H1 (cell line): ENCODE data around the gene ZNF385B. TPM values are rescaled to one million over a fixed set of nuclear protein-coding genes. Genes with fewer than 3 reads are reported as not detected.

Experiments
- CTCF ChIA-PET: fragments of 300-600 bp; sonication (Branson Sonifier 250); formaldehyde crosslinking; loops from one replicate; lab custom pipeline; 2021; ENCODE audit not compliant: partially characterized antibody; lab: Charles Lee
- POLR2A ChIA-PET: fragments of 300-600 bp; sonication (Branson Sonifier 250); formaldehyde crosslinking; loops from one replicate; lab custom pipeline; 2021; ENCODE audit warnings: inconsistent platforms; ENCODE audit not compliant: partially characterized antibody; lab: Charles Lee
- DNase-seq, 2 experiments: peaks; one replicate each; pipeline versions ENCODE4 v3.0.0 to v3.0.0-alpha.2; 2010 to 2022; ENCODE audit warnings: low spot score in 2 of 2, low read depth in 1 of 2, mixed read lengths in 1 of 2
- FAIRE-seq: peaks from 2 replicates; lab custom pipeline; 2011; peaks lifted over from hg19 to GRCh38; lab: Jason Lieb, UNC
- H2AFZ ChIP-seq: 2 replicates; pipeline ENCODE4 v1.8.1; 2012; ENCODE audit warnings: low read length, inconsistent platforms
- H2AK5ac ChIP-seq: 2 replicates; pipeline ENCODE4 v1.6.1; 2013; ENCODE audit warnings: low read depth, low read length
- H2BK120ac ChIP-seq: replicated peaks from 2 replicates; pipeline ENCODE3; 2013; ENCODE audit warnings: low read depth, low read length, inconsistent platforms
- H2BK12ac ChIP-seq: 2 replicates; pipeline ENCODE4 v1.6.1; 2013; ENCODE audit warnings: low read depth, low read length
- H2BK15ac ChIP-seq: 2 replicates; pipeline ENCODE4 v1.6.1; 2013; ENCODE audit warnings: low read length
- H2BK20ac ChIP-seq: 2 replicates; pipeline ENCODE4 v1.6.1; 2013; ENCODE audit warnings: low read length
- H2BK5ac ChIP-seq: 2 replicates; pipeline ENCODE4 v1.6.1; 2013; ENCODE audit warnings: low read depth, low read length
- H3K14ac ChIP-seq: 2 replicates; pipeline ENCODE4 v1.6.1; 2013; ENCODE audit warnings: inconsistent platforms; ENCODE audit not compliant: insufficient read length
- H3K18ac ChIP-seq: 2 replicates; pipeline ENCODE4 v1.6.1; 2013; ENCODE audit warnings: low read length; ENCODE audit errors: extremely low read depth
- H3K23ac ChIP-seq: 2 replicates; pipeline ENCODE4 v1.6.1; 2013; ENCODE audit warnings: inconsistent platforms; ENCODE audit not compliant: insufficient read length
- H3K23me2 ChIP-seq: 2 replicates; pipeline ENCODE4 v1.6.1; 2013; ENCODE audit warnings: low read depth, low read length
- H3K27ac ChIP-seq: 2 replicates; pipeline ENCODE4 v1.6.1; 2011; ENCODE audit warnings: low read depth, low read length, inconsistent platforms
- H3K27me3 ChIP-seq, 4 experiments: replicated peaks in 1 of 4; 1 replicate in 1 of 4; 2 replicates in 3 of 4; pipeline versions ENCODE4 v1.6.1 to v1.8.1; 2011 to 2013; ENCODE audit warnings: low read length in 3 of 4, mild to moderate bottlenecking in 3 of 4, inconsistent platforms in 2 of 4, mixed read lengths in 2 of 4, moderate library complexity in 1 of 4; ENCODE audit not compliant: control insufficient read depth in 3 of 4, insufficient read depth in 3 of 4; ENCODE audit errors: extremely low read depth in 1 of 4
- H3K36me3 ChIP-seq, 4 experiments: 2 replicates each; pipeline versions ENCODE4 v1.6.1 to v1.8.1; 2011 to 2013; ENCODE audit warnings: mild to moderate bottlenecking in 4 of 4, low read length in 3 of 4, moderate library complexity in 2 of 4, control low read depth in 1 of 4, inconsistent platforms in 1 of 4; ENCODE audit not compliant: insufficient read depth in 4 of 4, control insufficient read depth in 2 of 4
- H3K4ac ChIP-seq: replicated peaks from 2 replicates; pipeline ENCODE3; 2013; ENCODE audit warnings: low read length, low read depth, mixed read lengths, inconsistent platforms; ENCODE audit not compliant: insufficient read length
- H3K4me1 ChIP-seq, 4 experiments: replicated peaks in 1 of 4; 1 replicate in 1 of 4; 2 replicates in 3 of 4; pipeline versions ENCODE4 v1.6.1 to v1.8.1; 2011 to 2013; ENCODE audit warnings: low read length in 3 of 4, inconsistent platforms in 2 of 4, mixed read lengths in 1 of 4; ENCODE audit not compliant: insufficient read depth in 4 of 4, control insufficient read depth in 3 of 4
- H3K4me2 ChIP-seq, 2 experiments: 2 replicates each; pipeline versions ENCODE4 v1.6.1 to v1.8.1; 2011 to 2013; ENCODE audit warnings: low read depth in 2 of 2, low read length in 2 of 2, control low read depth in 1 of 2, inconsistent platforms in 1 of 2, mild to moderate bottlenecking in 1 of 2; ENCODE audit not compliant: insufficient read depth in 1 of 2
- H3K4me3 ChIP-seq, 4 experiments: fragments of 200-600, 300-600 bp in 1 of 4; sonication (generic), shearing (Covaris generic), sonication (Bioruptor Twin) in 1 of 4; 2 replicates each; pipeline versions ENCODE4 v1.5.1 to v1.8.1; 2011 to 2016; ENCODE audit warnings: low read length in 4 of 4, low read depth in 3 of 4, control low read depth in 2 of 4, inconsistent platforms in 2 of 4, mild to moderate bottlenecking in 2 of 4, mixed read lengths in 1 of 4, moderate library complexity in 1 of 4; ENCODE audit not compliant: insufficient read depth in 2 of 4; ENCODE audit errors: extremely low read depth in 1 of 4
- H3K56ac ChIP-seq: replicated peaks from 2 replicates; pipeline ENCODE3; 2013; ENCODE audit warnings: low read depth, mild to moderate bottlenecking, mixed read lengths, low read length, inconsistent platforms; ENCODE audit not compliant: insufficient read length
- H3K79me1 ChIP-seq: 2 replicates; pipeline ENCODE4 v1.6.1; 2013; ENCODE audit warnings: low read depth, low read length, control low read depth
- H3K79me2 ChIP-seq, 2 experiments: 2 replicates each; pipeline versions ENCODE4 v1.6.1 to v1.8.1; 2012 to 2013; ENCODE audit warnings: low read length in 2 of 2, mild to moderate bottlenecking in 2 of 2, inconsistent platforms in 1 of 2; ENCODE audit not compliant: insufficient read depth in 2 of 2, control insufficient read depth in 1 of 2
- H3K9ac ChIP-seq, 4 experiments: replicated peaks in 1 of 4; 1 replicate in 1 of 4; 2 replicates in 3 of 4; pipeline versions ENCODE4 v1.6.1 to v1.8.1; 2011 to 2013; ENCODE audit warnings: low read depth in 3 of 4, low read length in 3 of 4, control low read depth in 2 of 4, mild to moderate bottlenecking in 2 of 4, moderate library complexity in 2 of 4, inconsistent platforms in 1 of 4; ENCODE audit errors: extremely low read depth in 1 of 4
- H3K9me3 ChIP-seq, 2 experiments: 2 replicates each; pipeline versions ENCODE4 v1.6.1 to v1.8.1; 2012 to 2013; ENCODE audit warnings: mild to moderate bottlenecking in 2 of 2, moderate library complexity in 2 of 2, control low read depth in 1 of 2, inconsistent platforms in 1 of 2, low read depth in 1 of 2, low read length in 1 of 2, mixed read lengths in 1 of 2; ENCODE audit not compliant: insufficient read depth in 2 of 2
- H4K20me1 ChIP-seq, 2 experiments: replicated peaks in 1 of 2; 2 replicates each; pipeline versions ENCODE3 to v1.8.1; 2011 to 2013; ENCODE audit warnings: inconsistent platforms in 2 of 2, low read length in 2 of 2, mild to moderate bottlenecking in 1 of 2; ENCODE audit not compliant: insufficient read depth in 2 of 2, control insufficient read depth in 1 of 2
- H4K5ac ChIP-seq: 2 replicates; pipeline ENCODE4 v1.6.1; 2013; ENCODE audit warnings: low read length, low read depth, mixed read lengths, inconsistent platforms; ENCODE audit not compliant: insufficient read length
- H4K8ac ChIP-seq: 2 replicates; pipeline ENCODE4 v1.8.0; 2013; ENCODE audit warnings: mild to moderate bottlenecking, moderate library complexity, low read length, inconsistent platforms; ENCODE audit not compliant: insufficient read depth; ENCODE audit errors: extremely low read depth
- H4K91ac ChIP-seq: replicated peaks from 2 replicates; pipeline ENCODE3; 2013; ENCODE audit warnings: low read length, mixed read lengths, inconsistent platforms; ENCODE audit not compliant: insufficient read length
- BRCA1 ChIP-seq: IDR thresholded peaks from 2 replicates; pipeline ENCODE4 v1.6.1; 2012; ENCODE audit warnings: low read depth, low read length, improper control_type of control experiment
- FOSL1 ChIP-seq: IDR thresholded peaks from 2 replicates; pipeline ENCODE4 v1.6.1; 2011; ENCODE audit warnings: mild to moderate bottlenecking, low read depth, low read length, moderate library complexity; ENCODE audit not compliant: insufficient read depth
- GABPA ChIP-seq: IDR thresholded peaks from 2 replicates; pipeline ENCODE4 v1.6.1; 2011; ENCODE audit warnings: mild to moderate bottlenecking, low read length, moderate library complexity, borderline replicate concordance; ENCODE audit not compliant: insufficient read depth
- HDAC2 ChIP-seq, 2 experiments: fragments of 300-600 bp in 1 of 2; sonication (generic) in 1 of 2; IDR thresholded peaks; 2 replicates each; pipeline ENCODE4 v1.6.1; 2011 to 2012; ENCODE audit warnings: low read depth in 2 of 2, low read length in 2 of 2, mild to moderate bottlenecking in 2 of 2, moderate library complexity in 2 of 2, borderline replicate concordance in 1 of 2, inconsistent platforms in 1 of 2
- JUN ChIP-seq: IDR thresholded peaks from 2 replicates; pipeline ENCODE4 v1.6.1; 2011; ENCODE audit warnings: low read depth, mild to moderate bottlenecking, improper control_type of control experiment, low read length
- KDM1A ChIP-seq: fragments of 200-600, 300-600 bp; sonication (generic); IDR thresholded peaks from 2 replicates; pipeline ENCODE4 v1.7.1; 2016; ENCODE audit warnings: mild to moderate bottlenecking, low read length, borderline replicate concordance
- NRF1 ChIP-seq: IDR thresholded peaks from 2 replicates; pipeline ENCODE4 v1.6.1; 2011; ENCODE audit warnings: mild to moderate bottlenecking, low read depth, low read length, improper control_type of control experiment
- SAP30 ChIP-seq: fragments of 300-600 bp; sonication (generic); IDR thresholded peaks from 2 replicates; pipeline ENCODE4 v1.7.1; 2012; ENCODE audit warnings: low read length, moderate library complexity, mild to moderate bottlenecking, inconsistent platforms; ENCODE audit not compliant: insufficient read depth, insufficient replicate concordance
- SIN3A ChIP-seq, 2 experiments: IDR thresholded peaks in 1 of 2; conservative IDR thresholded peaks in 1 of 2; 2 replicates each; pipeline ENCODE4 v1.6.1; 2011 to 2012; ENCODE audit warnings: low read length in 2 of 2, improper control_type of control experiment in 1 of 2, low read depth in 1 of 2, mild to moderate bottlenecking in 1 of 2
- SRF ChIP-seq: IDR thresholded peaks from 2 replicates; pipeline ENCODE4 v1.6.1; 2011; ENCODE audit warnings: mild to moderate bottlenecking, low read depth, low read length, moderate library complexity
- TEAD4 ChIP-seq: IDR thresholded peaks from 2 replicates; pipeline ENCODE4 v1.6.1; 2012; ENCODE audit warnings: low read depth, low read length, inconsistent platforms, mixed read lengths
- YY1 ChIP-seq: IDR thresholded peaks from 2 replicates; pipeline ENCODE4 v1.6.1; 2011; ENCODE audit warnings: low read depth, mild to moderate bottlenecking, low read length
- WGBS, 2 experiments: shearing (Covaris generic) in 1 of 2; methylation state at CpG; one replicate each; pipeline versions ENCODE4 v1.1.6 to v1.1.7; 2013 to 2015; ENCODE audit warnings: low lambda C conversion rate in 2 of 2, mixed read lengths in 2 of 2, inconsistent platforms in 1 of 2, low coverage in 1 of 2, missing lambda C conversion rate in 1 of 2; ENCODE audit not compliant: insufficient replicate concordance in 2 of 2, insufficient coverage in 1 of 2, insufficient read length in 1 of 2; ENCODE audit errors: extremely low coverage in 1 of 2, missing lambda C conversion rate in 1 of 2; 5-methylcytosine and 5-hydroxymethylcytosine counted together
- polyA plus RNA-seq, 7 experiments: library from polyadenylated mRNA; depleted of rRNA in 3 of 7; stranded (reverse) in 5 of 7; unstranded in 2 of 7; fragments of >200 nt in 5 of 7; fragments of 200-250 nt in 2 of 7; gene quantifications; 1 replicate in 5 of 7; 2 replicates in 1 of 7; 4 replicates in 1 of 7; pipeline versions ENCODE4 v1.2.1 to v1.2.3, GENCODE V29; 2011 to 2013; ENCODE audit warnings: missing spikeins in 2 of 7, mixed read lengths in 2 of 7
- total RNA-seq: library from RNA; stranded (reverse); fragmentation: NEBNext Ultra II Directional; extraction: Animal tissue kit (Norgen Biotek cat#: 25700); gene quantifications from 2 replicates; pipeline ENCODE4 v1.2.1, GENCODE V29; 2021
- TF ChIP-seq, protein P1 (sequence below): IDR thresholded peaks from 2 replicates; pipeline ENCODE4 v1.6.1; 2012; ENCODE audit warnings: inconsistent platforms

The ZNF385B gene
- total and polyA plus RNA-seq, 2 of the 8 experiments (the other 6 are each of a cell fraction or from before 2014, with no cell fraction given), result 1.1 to 3.7 TPM

DNA sequence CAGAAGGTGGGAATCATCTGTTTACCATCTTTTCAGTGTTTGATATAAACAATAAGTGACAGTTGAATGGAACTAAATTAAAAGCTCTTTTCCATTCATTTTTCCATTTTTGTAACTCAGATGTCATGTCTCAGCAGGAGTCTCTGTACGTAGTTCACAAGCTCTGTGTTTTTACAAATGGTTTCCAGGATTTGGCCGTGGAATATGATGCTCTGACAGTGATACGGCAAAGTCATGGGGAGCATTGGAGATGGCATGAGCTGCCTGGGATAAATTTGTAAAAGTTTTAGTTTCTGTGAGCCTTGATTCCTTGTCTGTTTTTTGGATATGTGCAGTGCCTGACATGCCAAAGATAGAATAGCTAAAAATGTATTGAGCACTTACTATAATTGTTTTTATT lies 428.7 kb downstream of the ZNF385B start:
- H2BK120ac ChIP-seq, result no peak overlapping the region
- no peak overlapping the region for H2AFZ ChIP-seq
- H4K20me1 ChIP-seq, result no peaks in the 10 kb centered on the region
- FAIRE-seq, result no peak
- no peak overlapping the region for H3K27ac ChIP-seq
- no peak overlapping the region for H2AK5ac ChIP-seq
- no peak for DNase-seq
- no peak overlapping the region for H3K23ac ChIP-seq
- H2BK12ac ChIP-seq, result no peak overlapping the region
- H3K4me1 ChIP-seq, result peaks cover 0 to 10% (median 1%) of the 10 kb centered on the region in 4 experiments; a peak in 3 of 7 replicates
- ChIA-PET POLR2A (no interaction called here), CTCF (interaction anchor here (0.6 to 4.7 kb wide), 6 partner anchors 9 to 412 kb away, joined by 3 to 34 read pairs (median 4); no protein-coding TSS in a partner anchor)
- H3K9me3 ChIP-seq, result no peaks in the 10 kb centered on the region
- no peak overlapping the region for H3K4me2 ChIP-seq
- no peaks in the 10 kb centered on the region for H3K36me3 ChIP-seq
- 84% methylated on average over 3 of the region's 3 CpGs; no CpG with 5 or more reads in 1 of the 2 experiments for WGBS, 2 experiments
- H3K9ac ChIP-seq, result no peak overlapping the region
- no peak overlapping the region for H4K91ac ChIP-seq
- no peak overlapping the region for H3K18ac ChIP-seq
- H3K79me1 ChIP-seq, result no peaks in the 10 kb centered on the region
- no peak overlapping the region for H3K4me3 ChIP-seq
- no peaks in the 10 kb centered on the region; the same call in 1 of the 2 replicates for H3K23me2 ChIP-seq
- no peak overlapping the region for H3K14ac ChIP-seq
- no peaks in the 10 kb centered on the region for H3K79me2 ChIP-seq
- no peak overlapping the region for H4K8ac ChIP-seq
- H2BK20ac ChIP-seq, result no peak overlapping the region
- H4K5ac ChIP-seq, result no peak overlapping the region
- H2BK15ac ChIP-seq, result no peak overlapping the region
- no peak overlapping the region for H2BK5ac ChIP-seq
- H3K56ac ChIP-seq, result no peak overlapping the region
- H3K27me3 ChIP-seq, result no peaks in the 10 kb centered on the region
- H3K4ac ChIP-seq, result no peak overlapping the region
- TF ChIP-seq SIN3A (conservative IDR thresholded peaks at IDR 0.05 in 1 of 2, IDR thresholded peaks at IDR 0.05 in 1 of 2; ENCODE audit: low read depth in 1 of 2, low read length in 2 of 2) (no peak), SRF (no peak), SAP30 (no peak), FOSL1 (no peak), JUN (no peak), YY1 (no peak), HDAC2 (IDR thresholded peaks at IDR 0.05; ENCODE audit: borderline replicate concordance in 1 of 2, low read depth in 2 of 2, low read length in 2 of 2) (no peak), TEAD4 (no peak), GABPA (no peak), BRCA1 (no peak), NRF1 (no peak), KDM1A (no peak)
- TF ChIP-seq, protein P1, sequence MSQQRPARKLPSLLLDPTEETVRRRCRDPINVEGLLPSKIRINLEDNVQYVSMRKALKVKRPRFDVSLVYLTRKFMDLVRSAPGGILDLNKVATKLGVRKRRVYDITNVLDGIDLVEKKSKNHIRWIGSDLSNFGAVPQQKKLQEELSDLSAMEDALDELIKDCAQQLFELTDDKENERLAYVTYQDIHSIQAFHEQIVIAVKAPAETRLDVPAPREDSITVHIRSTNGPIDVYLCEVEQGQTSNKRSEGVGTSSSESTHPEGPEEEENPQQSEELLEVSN, result no peak
